Neural progenitor cell (in vitro differentiated cells): Measurements from ENCODE around the gene BUD23. TPM values are rescaled to one million over a fixed set of nuclear protein-coding genes. Genes with fewer than 3 reads are reported as not detected.

Source experiments
- DNase-seq: peaks from one replicate; pipeline ENCODE4 v3.0.0-alpha.2; 2016; ENCODE audit warnings: low spot score
- H2AFZ ChIP-seq: fragments of 200-600 bp; sonication (generic); replicated peaks from 2 replicates; pipeline ENCODE4 v1.6.1; 2016; ENCODE audit warnings: antibody characterized with exemption
- H3F3A ChIP-seq: fragments of 200-600 bp; sonication (generic); 2 replicates; pipeline ENCODE4 v1.6.1; 2016; ENCODE audit warnings: antibody characterized with exemption, low read depth
- H3K27ac ChIP-seq: fragments of 200-600 bp; sonication (generic); 2 replicates; pipeline ENCODE4 v1.5.1; 2016; ENCODE audit warnings: mild to moderate bottlenecking
- H3K27me3 ChIP-seq: fragments of 200-600 bp; sonication (generic); 2 replicates; pipeline ENCODE4 v1.6.1; 2016; ENCODE audit warnings: mild to moderate bottlenecking, moderate library complexity
- H3K36me3 ChIP-seq: fragments of 200-600 bp; sonication (generic); 2 replicates; pipeline ENCODE4 v1.5.1; 2016
- H3K4me1 ChIP-seq: fragments of 200-600 bp; sonication (generic); 2 replicates; pipeline ENCODE4 v1.6.1; 2016; ENCODE audit warnings: mixed run types
- H3K4me2 ChIP-seq: fragments of 200-600 bp; sonication (generic); 2 replicates; pipeline ENCODE4 v1.6.1; 2016
- H3K4me3 ChIP-seq: fragments of 200-600 bp; sonication (generic); 2 replicates; pipeline ENCODE4 v1.5.1; 2016
- H3K79me2 ChIP-seq: fragments of 200-600 bp; sonication (generic); 2 replicates; pipeline ENCODE4 v1.6.1; 2016; ENCODE audit warnings: low read depth
- H3K9ac ChIP-seq: fragments of 200-600 bp; sonication (generic); 2 replicates; pipeline ENCODE4 v1.6.1; 2016
- H3K9me3 ChIP-seq: fragments of 200-600 bp; sonication (generic); 2 replicates; pipeline ENCODE4 v1.5.1; 2016; ENCODE audit warnings: low read depth
- H4K20me1 ChIP-seq: fragments of 200-600 bp; sonication (generic); 2 replicates; pipeline ENCODE4 v1.6.1; 2016; ENCODE audit warnings: low read depth
- H3K27ac Mint-ChIP-seq: 3 replicates; pipeline ENCODE4 v1.8.0; 2021; ENCODE audit warnings: mixed read lengths
- H3K27me3 Mint-ChIP-seq: 2 replicates; pipeline ENCODE4 v1.8.0; 2022; ENCODE audit warnings: low read depth, mild to moderate bottlenecking, inconsistent platforms, moderate library complexity, mixed read lengths; ENCODE audit not compliant: insufficient read depth
- H3K36me3 Mint-ChIP-seq: 3 replicates; pipeline ENCODE4 v1.8.0; 2021; ENCODE audit warnings: mixed read lengths
- H3K4me1 Mint-ChIP-seq: 3 replicates; pipeline ENCODE4 v1.8.0; 2021; ENCODE audit warnings: mixed read lengths
- H3K4me3 Mint-ChIP-seq: 3 replicates; pipeline ENCODE4 v1.8.0; 2021; ENCODE audit warnings: mild to moderate bottlenecking, moderate library complexity, mixed read lengths
- H3K9me3 Mint-ChIP-seq: 3 replicates; pipeline ENCODE4 v1.8.0; 2020; ENCODE audit warnings: mixed read lengths
- EZH2 ChIP-seq: fragments of 200-600 bp; sonication (generic); IDR thresholded peaks from 2 replicates; pipeline ENCODE4 v1.6.1; 2017; ENCODE audit warnings: antibody characterized with exemption, mild to moderate bottlenecking, moderate library complexity
- EZH2phosphoT487 ChIP-seq: fragments of 200-600 bp; sonication (generic); IDR thresholded peaks from 2 replicates; pipeline ENCODE4 v1.6.1; 2017; ENCODE audit warnings: antibody characterized with exemption
- total RNA-seq: library from RNA; depleted of rRNA; stranded (reverse); fragments of >200 nt; gene quantifications from 2 replicates; pipeline ENCODE4 v1.2.3, GENCODE V29; 2015; ENCODE audit warnings: low replicate concordance
- TF ChIP-seq, protein P1 (sequence below): fragments of 200-600 bp; sonication (generic); IDR thresholded peaks from 2 replicates; pipeline ENCODE4 v1.5.1; 2017; ENCODE audit warnings: antibody characterized with exemption, mild to moderate bottlenecking

BUD23 gene
- total RNA-seq, 1 donor from 2014 or later: 22.8 TPM

DNA sequence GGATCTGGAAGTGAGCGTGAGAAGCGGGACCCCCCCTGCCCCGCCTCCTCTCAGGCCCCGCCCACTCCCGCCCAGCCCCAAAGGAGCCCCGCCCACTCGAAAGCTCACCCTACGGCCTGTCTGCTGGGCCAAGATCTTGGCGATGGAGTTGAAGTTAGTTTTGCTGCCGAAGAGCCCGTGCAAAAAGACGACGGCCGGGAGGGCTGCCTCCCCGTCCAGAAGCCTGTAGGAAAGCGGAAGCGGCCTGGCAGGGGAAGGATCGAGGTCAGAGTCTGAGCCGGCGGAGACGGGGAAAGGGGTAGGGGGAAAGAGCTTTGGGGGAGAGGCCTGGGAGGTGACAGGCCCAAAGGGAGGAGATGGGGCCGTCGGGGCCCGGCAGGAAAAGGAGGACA, 54.8 kb downstream of the BUD23 start:
- Histone ChIP-seq H3K36me3 (no peaks in the 10 kb centered on the region), H3K27ac (no peak overlapping the region), H3K9me3 (no peaks in the 10 kb centered on the region), H3K9ac (peak overlapping the region; percentile 38), H3K4me1 (peaks cover 25% of the 10 kb centered on the region), H3K4me2 (peak overlapping the region; percentile 91), H3K4me3 (peak overlapping the region; percentile 67), H2AFZ (no peak overlapping the region), H3K27me3 (no peaks in the 10 kb centered on the region), H4K20me1 (peaks cover 7% of the 10 kb centered on the region), H3F3A (peaks cover 37% of the 10 kb centered on the region), H3K79me2 (peaks cover 5% of the 10 kb centered on the region)
- peak; percentile 74 for DNase-seq
- Mint-ChIP-seq H3K27ac (no peak overlapping the region), H3K4me1 (peaks cover 40% of the 10 kb centered on the region), H3K4me3 (peak overlapping the region; percentile 93), H3K27me3 (peaks cover 17% of the 10 kb centered on the region), H3K9me3 (no peaks in the 10 kb centered on the region), H3K36me3 (peaks cover 2% of the 10 kb centered on the region)
- TF ChIP-seq EZH2phosphoT487: no peak
- TF ChIP-seq, protein P1, sequence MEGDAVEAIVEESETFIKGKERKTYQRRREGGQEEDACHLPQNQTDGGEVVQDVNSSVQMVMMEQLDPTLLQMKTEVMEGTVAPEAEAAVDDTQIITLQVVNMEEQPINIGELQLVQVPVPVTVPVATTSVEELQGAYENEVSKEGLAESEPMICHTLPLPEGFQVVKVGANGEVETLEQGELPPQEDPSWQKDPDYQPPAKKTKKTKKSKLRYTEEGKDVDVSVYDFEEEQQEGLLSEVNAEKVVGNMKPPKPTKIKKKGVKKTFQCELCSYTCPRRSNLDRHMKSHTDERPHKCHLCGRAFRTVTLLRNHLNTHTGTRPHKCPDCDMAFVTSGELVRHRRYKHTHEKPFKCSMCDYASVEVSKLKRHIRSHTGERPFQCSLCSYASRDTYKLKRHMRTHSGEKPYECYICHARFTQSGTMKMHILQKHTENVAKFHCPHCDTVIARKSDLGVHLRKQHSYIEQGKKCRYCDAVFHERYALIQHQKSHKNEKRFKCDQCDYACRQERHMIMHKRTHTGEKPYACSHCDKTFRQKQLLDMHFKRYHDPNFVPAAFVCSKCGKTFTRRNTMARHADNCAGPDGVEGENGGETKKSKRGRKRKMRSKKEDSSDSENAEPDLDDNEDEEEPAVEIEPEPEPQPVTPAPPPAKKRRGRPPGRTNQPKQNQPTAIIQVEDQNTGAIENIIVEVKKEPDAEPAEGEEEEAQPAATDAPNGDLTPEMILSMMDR: no peak
- no peak for TF ChIP-seq EZH2

DNA sequence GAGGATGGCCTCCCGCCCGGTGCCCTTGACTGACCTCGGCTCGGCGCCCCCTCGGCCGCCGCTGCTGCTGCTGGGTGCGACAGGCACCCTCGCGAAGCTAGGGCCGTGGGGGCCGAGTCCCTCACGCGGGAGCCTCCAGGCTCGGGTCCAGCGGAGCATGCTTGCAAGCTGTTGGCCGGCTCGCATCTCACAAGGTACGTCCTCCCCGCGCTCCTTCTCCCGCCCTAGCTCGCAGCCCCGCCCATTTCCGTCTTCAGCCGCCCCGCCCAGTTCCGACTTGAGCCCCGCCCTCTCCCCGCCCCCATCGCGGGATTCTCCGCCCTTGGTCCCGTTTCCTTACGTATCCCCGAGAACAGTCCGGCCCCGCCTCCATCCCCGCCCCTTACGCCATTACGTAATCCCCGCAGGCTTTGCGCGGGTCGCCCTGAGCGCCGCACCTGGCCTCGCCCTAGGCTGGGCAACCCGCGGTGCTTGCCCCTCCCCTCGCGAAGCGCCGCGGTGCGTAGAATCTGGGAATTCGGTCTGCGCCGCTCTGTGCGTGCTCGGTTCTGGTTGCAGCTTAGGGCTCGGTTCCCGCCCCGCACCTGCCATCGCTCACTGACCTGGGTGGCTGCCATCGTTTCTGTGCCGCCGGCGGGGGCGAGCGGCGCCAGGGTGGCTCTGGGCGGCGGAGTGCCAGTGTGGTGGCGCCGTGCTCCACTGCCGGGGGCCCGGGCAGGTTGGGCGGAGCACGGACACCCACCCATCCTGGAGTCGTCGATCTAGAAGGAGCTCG, 55.4 kb downstream of the BUD23 start, which contains the start of gene ABHD11:
Gene ABHD11 (minus strand): TSS at position 191 of the 775 bp plus-strand sequence. CDS start 32 bp downstream, at position 159.
- Histone ChIP-seq H3K9ac (peak within 1 kb of the TSS; percentile 50), H3K4me3 (peak within 1 kb of the TSS; percentile 67), H2AFZ (peak within 1 kb of the TSS; percentile 59), H3K36me3 (no peaks in the 10 kb centered on the region), H3K27me3 (no peaks in the 10 kb centered on the region), H3K4me2 (peak within 1 kb of the TSS; percentile 91), H3F3A (peaks cover 43% of the 10 kb centered on the region), H4K20me1 (peaks cover 7% of the 10 kb centered on the region), H3K79me2 (peaks cover 5% of the 10 kb centered on the region), H3K4me1 (peaks cover 31% of the 10 kb centered on the region), H3K9me3 (no peaks in the 10 kb centered on the region), H3K27ac (peak within 1 kb of the TSS; percentile 48)
- H3K9me3 Mint-ChIP-seq: no peaks in the 10 kb centered on the region
- peak within 1 kb of the TSS; percentile 93 for H3K4me3 Mint-ChIP-seq
- peak; percentile 97 for DNase-seq
- H3K36me3 Mint-ChIP-seq: peaks cover 2% of the 10 kb centered on the region
- TF ChIP-seq, protein P1: no peak
- TF ChIP-seq EZH2phosphoT487 (no peak), EZH2 (no peak)
- peaks cover 46% of the 10 kb centered on the region for H3K4me1 Mint-ChIP-seq
- peak within 1 kb of the TSS; percentile 93 for H3K27ac Mint-ChIP-seq
- H3K27me3 Mint-ChIP-seq: peaks cover 23% of the 10 kb centered on the region

DNA sequence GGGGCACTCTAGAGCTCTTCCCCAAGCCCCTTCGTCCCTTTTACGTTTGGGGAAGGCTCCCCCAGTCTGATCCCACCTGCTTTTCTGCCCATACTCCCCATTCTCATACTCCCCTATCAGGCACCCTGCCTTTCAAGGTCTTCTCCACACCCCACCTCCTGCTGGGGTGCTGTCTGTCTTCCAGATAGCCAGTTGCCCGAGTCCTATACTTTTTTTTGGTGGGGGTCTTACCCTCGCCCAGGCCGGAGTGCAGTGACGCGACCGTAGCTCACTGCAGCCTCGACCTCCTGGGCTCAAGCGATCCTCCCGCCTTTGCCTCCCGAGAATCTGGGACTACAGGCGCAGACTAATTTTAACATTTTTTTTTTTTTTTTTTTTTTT, 56.0 kb downstream of the BUD23 start:
- Mint-ChIP-seq H3K4me3 (peak overlapping the region; percentile 93), H3K27ac (peak overlapping the region; percentile 93), H3K9me3 (no peaks in the 10 kb centered on the region), H3K4me1 (peaks cover 49% of the 10 kb centered on the region), H3K27me3 (peaks cover 28% of the 10 kb centered on the region), H3K36me3 (peaks cover 2% of the 10 kb centered on the region)
- H3K9me3 ChIP-seq: no peaks in the 10 kb centered on the region
- H3K36me3 ChIP-seq: no peaks in the 10 kb centered on the region
- peak overlapping the region; percentile 67 for H3K4me3 ChIP-seq
- H3K4me1 ChIP-seq: peaks cover 36% of the 10 kb centered on the region
- DNase-seq: no peak
- no peaks in the 10 kb centered on the region for H3K27me3 ChIP-seq
- peak overlapping the region; percentile 86 for H3K4me2 ChIP-seq
- no peak overlapping the region for H2AFZ ChIP-seq
- peaks cover 5% of the 10 kb centered on the region for H3K79me2 ChIP-seq
- H3K9ac ChIP-seq: peak overlapping the region; percentile 50
- TF ChIP-seq EZH2phosphoT487 (no peak), EZH2 (no peak)
- TF ChIP-seq, protein P1: no peak
- peak overlapping the region; percentile 48 for H3K27ac ChIP-seq
- peaks cover 7% of the 10 kb centered on the region for H4K20me1 ChIP-seq
- peaks cover 48% of the 10 kb centered on the region for H3F3A ChIP-seq
